Activated CD4-positive, alpha-beta T cell treated with anti-CD3 and anti-CD28 coated beads, Interleukin-10, Interleukin-2, amounts not matched to agents 100 ng/mL and 50 ng/mL, durations not matched to agents 16 hours and 8 hours (primary cell): ENCODE results near the gene MAGI1.
"Not testable (repeated sequence)": the region's sequence is repeated elsewhere in the genome, so short reads cannot be mapped to it uniquely, and the experiment has no call there.

Experiments
- DNase-seq: peaks from one replicate; pipeline ENCODE4 v3.0.0-alpha.2; 2020

Gene MAGI1

GRCh38 chr3:65577843-65578430, 460.8 kb downstream of the MAGI1 start:
- no peak for DNase-seq

- DNase-seq: no peak
Observed at GRCh38 chr3:65576966-65577365, 461.8 kb downstream of the MAGI1 start.

- DNase-seq: no peak
Observed at GRCh38 chr3:65576228-65576627, 462.5 kb downstream of the MAGI1 start.

- no peak for DNase-seq
Observed at GRCh38 chr3:65575376-65575840, 463.3 kb downstream of the MAGI1 start.

GRCh38 chr3:65573548-65574116, 465.1 kb downstream of the MAGI1 start:
- no peak for DNase-seq

- no peak for DNase-seq
Observed at GRCh38 chr3:65572175-65572777, 466.4 kb downstream of the MAGI1 start.

GRCh38 chr3:65569845-65570405, 468.8 kb downstream of the MAGI1 start:
- DNase-seq: no peak

- DNase-seq: no peak
Observed at GRCh38 chr3:65569129-65569528, 469.6 kb downstream of the MAGI1 start.

GRCh38 chr3:65568497-65568896, 470.2 kb downstream of the MAGI1 start:
- no peak for DNase-seq

GRCh38 chr3:65565744-65566143, 473.0 kb downstream of the MAGI1 start:
- not testable (repeated sequence) for DNase-seq

- no peak for DNase-seq
Observed at GRCh38 chr3:65564483-65564882, 474.2 kb downstream of the MAGI1 start.

- DNase-seq: no peak
Observed at GRCh38 chr3:65563861-65564260, 474.9 kb downstream of the MAGI1 start.

- no peak for DNase-seq
Observed at GRCh38 chr3:65562447-65562846, 476.3 kb downstream of the MAGI1 start.

GRCh38 chr3:65561617-65562016, 477.1 kb downstream of the MAGI1 start:
- no peak for DNase-seq

GRCh38 chr3:65560901-65561300, 477.8 kb downstream of the MAGI1 start:
- no peak for DNase-seq

- DNase-seq: no peak
Observed at GRCh38 chr3:65560133-65560532, 478.6 kb downstream of the MAGI1 start.

GRCh38 chr3:65559643-65560042, 479.1 kb downstream of the MAGI1 start:
- DNase-seq: no peak

GRCh38 chr3:65558826-65559225, 479.9 kb downstream of the MAGI1 start:
- no peak for DNase-seq

GRCh38 chr3:65557899-65558564, 480.7 kb downstream of the MAGI1 start:
- DNase-seq: no peak

GRCh38 chr3:65556934-65557577, 481.7 kb downstream of the MAGI1 start:
- no peak for DNase-seq

- DNase-seq: no peak
Observed at GRCh38 chr3:65552434-65552833, 486.3 kb downstream of the MAGI1 start.

GRCh38 chr3:65551945-65552344, 486.8 kb downstream of the MAGI1 start:
- no peak for DNase-seq

- no peak for DNase-seq
Observed at GRCh38 chr3:65550137-65550536, 488.6 kb downstream of the MAGI1 start.
